ENCODE results near the gene IFNL3.
"Not testable (repeated sequence)": the region's sequence is repeated elsewhere in the genome, so short reads cannot be mapped to it uniquely, and the experiment has no call there.

IFNL3 gene

DNA sequence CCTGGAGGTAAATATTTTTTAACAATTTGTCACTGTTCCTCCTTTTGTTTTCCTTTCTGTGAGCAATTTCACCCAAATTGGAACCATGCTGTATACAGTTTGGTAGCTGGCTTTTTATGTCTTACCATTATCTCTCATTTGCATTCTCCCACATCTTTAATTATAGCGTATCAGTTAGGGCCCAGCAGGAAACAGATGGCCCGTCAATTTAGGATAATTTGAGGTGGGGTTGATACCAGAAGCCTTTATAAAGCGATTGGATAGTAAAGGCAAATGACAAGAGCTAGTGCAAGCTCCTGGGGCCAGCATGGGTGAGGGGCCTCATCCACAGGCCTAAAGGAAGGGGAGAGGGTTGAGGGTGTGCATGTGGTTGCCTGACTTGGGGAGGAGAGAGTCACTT, 7.7 kb upstream of the IFNL3 start:
- DNase-seq: no peak

DNA sequence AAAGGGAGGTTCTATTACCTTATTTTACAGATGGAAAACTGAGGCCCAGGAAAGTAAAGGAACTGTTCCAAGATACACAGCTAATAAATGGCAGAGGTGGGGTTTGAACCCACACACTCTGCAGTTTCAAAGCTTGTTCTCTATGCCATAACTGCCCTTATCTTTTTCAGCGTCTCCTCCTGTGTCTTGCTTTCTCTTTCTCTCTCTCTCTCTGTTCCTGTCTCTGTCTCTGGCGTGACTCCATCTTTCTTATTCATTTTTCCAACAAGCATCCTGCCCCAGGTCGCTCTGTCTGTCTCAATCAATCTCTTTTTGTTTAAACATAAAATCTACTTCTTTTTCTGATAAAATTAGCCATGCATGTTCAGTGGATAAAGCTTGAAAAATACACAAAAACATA, 7.0 kb upstream of the IFNL3 start:
- DNase-seq: no peak

DNA sequence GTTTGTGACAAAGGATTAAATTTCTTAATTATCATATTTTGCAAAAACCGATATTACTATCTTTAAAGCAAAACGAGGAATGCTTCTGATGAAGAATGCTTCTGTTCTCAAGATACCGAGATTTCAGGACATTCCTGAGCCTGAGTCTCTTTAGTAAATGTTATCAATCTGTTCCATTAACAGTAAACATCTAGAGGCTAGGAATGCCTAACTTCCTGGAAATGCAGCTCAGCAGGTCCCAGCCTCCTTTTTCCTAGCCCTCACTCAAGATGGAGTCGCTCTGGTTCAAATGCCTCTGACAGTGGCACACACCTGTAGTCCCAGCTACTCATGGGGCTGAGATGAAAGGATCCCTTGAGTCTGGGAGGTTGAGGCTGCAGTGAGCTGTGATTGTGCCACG, 6.3 kb upstream of the IFNL3 start:
- no peak for DNase-seq

DNA sequence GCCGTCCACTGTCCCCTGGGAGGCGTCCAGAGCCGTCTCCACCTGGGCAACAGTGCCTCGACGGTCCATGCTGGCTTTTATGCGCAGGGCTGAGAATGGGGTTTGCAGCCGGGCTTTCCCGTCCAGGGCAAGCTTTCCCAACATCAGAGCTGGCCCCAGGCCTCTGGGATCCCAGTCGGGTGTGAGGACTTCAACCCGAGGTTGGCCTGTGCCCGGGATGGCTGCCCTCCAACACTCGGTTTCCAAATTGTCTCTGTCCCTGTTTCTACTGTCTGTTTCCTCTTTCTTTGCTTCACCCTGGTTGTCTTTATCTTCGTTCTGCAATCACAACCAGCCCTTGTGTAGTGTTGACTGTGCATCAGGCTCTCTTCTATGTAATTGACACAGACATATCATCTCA, 4.0 kb upstream of the IFNL3 start, which contains the start of gene IFNL4:
IFNL4 (minus strand) TSS at position 51 of the 400 bp plus-strand sequence.
- DNase-seq: no peak

DNA sequence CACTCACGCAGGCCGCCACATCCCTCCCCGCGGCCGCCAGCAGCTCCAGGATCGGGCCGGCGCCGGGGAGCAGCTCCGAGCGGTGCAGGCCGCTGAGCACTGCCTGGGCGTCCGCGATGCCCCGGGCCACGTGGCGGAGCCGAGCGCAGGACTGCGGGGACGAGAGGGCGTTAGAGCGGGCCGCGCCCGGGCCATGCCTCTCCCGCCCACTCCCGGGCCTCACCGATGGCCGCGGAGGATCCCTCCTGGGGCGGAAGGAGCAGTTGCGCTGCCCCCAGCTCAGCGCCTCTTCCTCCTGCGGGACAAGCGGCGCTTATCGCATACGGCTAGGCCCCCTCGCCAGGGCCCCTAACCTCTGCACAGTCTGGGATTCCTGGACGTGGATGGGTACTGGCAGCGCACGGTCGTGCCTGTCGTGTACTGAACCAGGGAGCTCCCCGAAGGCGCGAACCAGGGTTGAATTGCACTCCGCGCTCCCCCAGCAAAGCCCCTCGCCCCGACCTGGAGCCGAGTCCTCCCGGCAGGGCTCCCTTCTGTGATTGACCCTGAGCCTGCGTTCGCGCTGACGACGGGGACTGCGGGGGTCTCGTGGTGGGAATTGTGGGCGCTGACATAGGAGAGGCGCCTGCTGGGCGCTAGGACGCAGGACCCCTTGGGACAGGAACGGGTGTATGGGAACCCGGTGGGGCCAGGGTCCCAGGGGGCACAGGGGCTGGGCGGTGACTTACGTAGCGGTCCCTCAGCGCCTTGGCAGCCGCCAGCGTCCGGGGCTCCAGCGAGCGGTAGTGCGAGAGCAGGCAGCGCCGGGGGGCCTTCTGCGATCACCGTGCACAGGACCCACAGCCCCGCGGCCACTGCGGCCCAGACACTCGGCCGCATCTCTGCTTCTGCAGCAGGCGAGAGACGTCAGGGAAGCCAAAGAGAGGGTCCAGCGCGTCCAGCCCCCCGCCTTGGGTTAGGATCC, 3.2 kb upstream of the IFNL3 start:
- DNase-seq: no peak

DNA sequence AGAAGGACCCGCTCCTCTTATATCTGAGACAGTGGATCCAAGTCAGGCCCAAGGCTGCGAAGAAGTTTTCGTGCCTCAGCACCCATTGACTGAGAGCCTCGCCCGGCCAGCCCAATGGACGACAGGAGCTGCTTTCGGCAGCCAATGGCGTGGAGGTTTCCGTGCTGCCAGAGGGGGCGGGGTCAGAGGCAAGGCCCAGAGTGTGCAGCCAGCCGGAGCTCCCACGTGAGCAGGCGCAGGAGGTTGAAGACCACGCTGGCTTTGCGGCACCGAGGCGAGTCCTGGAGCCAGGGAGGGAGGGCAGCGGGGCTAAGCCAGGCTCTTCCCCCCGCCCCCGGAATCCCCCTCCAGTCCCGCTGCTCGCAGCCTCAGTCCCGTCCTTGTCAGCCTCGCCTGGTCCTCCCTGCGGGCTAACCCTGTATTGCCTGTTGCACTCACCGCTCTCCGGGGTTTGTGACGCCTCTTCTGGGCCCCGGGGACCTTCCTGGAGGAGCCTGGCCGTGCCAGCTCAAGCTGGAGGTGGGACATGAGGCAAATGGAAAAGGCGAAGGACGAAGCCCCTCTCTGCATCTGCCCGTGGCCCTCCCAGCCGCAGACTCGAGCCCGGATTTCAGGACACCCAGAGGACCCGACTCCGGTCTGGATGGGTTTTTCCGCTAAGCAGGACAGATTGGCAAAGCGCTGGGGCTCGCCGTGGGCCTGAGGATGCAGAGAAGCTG, 2.3 kb upstream of the IFNL3 start:
- DNase-seq: no peak

DNA sequence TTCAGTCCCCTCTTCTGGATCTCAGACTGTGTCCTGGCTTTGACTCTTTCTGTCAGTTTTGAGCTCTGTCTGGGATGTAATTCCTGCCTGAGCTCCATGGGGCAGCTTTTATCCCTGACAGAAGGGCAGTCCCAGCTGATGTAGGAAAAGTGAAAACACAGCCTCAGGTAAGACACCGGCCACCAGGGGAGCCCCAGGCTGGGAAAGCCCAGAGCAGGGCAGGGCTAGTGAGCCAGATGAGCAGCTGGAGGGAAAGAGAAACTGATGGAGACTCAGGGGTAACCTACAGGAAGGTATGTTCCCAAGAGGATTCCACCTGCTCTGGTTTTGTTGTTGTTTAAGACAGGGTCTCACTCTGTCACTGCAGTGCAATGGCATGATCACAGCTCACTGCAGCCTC, 360 bp upstream of the IFNL3 start:
- not testable (repeated sequence) for DNase-seq

DNA sequence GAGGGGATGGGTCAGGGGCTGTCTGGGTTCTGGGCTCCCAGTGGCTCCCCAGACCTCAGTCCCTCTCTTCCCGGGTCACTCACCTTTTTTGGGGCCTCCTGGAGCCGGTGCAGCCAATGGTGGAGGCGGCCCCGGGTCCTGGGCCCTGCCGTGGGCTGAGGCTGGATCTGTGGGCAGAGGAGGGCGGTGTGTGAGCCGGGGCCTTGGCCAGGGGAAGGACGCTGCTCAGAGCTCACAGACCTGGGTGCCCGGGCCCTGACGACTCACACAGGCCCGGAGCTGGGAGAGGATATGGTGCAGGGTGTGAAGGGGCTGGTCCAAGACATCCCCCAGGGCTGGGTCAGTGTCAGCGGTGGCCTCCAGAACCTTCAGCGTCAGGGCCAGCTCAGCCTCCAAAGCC, 1.1 kb downstream of the IFNL3 start:
- DNase-seq: not testable (repeated sequence)

DNA sequence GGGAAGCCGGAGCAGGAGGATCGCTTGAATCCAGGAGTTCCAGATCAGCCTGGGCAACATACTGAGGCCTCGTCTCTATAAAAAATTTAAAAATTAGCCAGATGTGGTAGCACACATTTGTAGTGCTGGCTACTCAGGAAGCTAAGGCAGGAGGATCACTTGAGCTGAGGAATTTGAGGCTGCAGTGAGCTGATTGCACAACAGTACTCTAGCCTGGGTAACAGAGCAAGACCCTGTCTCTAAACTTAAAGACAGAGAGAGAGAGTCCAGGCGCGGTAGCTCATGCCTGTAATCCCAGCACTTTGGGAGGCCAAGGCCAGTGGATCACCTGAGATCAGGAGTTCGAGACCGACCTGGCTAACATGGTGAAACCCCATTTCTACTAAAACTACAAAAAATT, 4.4 kb downstream of the IFNL3 start:
- DNase-seq: no peak

DNA sequence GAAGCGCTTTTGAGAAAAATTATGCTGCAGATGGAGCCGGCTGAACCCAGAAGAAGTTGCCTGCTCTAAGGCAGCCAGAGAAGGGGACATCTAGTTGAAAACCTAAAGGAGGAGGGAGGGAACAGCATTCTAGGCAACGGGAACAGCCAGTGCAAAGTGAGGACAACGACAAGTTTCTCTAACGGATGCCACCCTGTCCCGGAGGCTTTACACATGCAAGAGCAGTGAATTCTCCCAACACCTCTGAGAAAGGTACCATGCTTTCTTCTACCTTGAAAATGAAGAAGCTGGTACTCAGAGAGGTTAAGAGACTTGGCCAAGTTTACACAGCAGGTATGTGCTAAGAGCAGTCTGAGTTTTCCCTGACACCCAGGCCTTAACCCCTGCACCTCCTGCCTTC, 5.9 kb downstream of the IFNL3 start:
- no peak for DNase-seq

DNA sequence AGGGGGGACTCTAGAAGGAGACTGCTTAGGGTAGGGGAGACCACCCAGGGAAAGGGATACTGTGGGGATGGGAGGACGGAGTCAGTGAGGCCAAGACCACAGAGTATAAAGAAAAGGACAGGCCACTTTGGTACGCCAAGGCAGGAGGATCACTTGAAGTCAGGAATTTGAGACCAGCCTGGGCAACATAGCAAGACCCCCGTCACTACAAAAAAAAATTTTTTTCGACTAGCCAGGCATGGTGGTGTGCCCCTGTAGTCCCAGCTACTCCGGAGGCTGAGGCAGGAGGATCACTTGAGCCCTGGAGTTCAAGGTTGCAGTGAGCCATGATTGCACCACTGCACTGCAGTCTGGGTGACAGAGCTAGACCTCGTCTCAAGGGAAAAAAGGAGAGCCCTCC, 6.6 kb downstream of the IFNL3 start:
- DNase-seq: no peak

DNA sequence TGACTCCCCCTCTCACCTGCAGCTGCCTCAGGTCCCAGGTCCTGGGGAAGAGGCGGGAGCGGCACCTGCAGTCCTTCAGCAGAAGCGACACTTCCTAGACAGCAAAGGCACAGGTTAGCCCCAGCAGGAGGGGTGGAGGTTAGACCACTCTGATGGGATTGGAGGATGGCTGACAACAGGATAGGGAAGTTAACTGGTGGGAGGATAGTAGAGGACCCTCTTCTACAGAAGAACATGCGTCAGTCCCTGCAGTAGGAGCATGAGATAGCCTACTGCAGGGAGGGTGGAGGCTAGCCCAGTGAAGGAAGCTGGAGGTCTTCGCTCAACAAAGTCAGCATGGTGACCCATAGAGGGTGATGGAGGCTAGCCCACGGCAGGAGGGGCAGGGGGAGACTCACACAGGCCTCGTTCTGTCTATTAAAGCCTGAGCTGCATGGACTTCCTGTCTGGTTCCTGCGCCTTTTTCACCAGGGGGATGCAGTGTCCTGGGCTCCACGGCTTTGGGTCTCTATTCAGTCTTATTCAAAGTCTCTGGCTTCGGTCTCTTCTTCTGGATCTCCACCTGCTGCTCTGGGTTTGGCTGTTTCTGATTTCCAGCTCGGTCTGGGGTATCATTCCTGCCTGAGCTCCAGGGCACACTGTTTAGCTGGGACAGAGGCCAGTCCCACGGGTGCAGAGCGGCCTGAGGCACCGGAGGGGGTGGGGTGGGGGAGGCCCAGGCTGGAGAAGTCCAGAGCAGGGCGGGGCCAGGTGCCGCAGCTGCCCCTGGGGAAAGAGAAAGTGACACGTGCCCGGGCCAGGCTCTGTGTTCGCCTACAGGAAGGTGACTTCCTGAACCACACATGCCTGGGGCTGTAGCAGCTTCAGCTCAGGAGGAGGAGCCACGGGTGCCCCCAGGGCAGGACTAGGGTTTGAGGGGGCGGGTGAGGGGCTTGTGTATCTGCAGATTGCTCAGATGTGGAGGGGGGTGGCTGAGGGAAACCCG, 7.3 kb downstream of the IFNL3 start:
- no peak for DNase-seq

DNA sequence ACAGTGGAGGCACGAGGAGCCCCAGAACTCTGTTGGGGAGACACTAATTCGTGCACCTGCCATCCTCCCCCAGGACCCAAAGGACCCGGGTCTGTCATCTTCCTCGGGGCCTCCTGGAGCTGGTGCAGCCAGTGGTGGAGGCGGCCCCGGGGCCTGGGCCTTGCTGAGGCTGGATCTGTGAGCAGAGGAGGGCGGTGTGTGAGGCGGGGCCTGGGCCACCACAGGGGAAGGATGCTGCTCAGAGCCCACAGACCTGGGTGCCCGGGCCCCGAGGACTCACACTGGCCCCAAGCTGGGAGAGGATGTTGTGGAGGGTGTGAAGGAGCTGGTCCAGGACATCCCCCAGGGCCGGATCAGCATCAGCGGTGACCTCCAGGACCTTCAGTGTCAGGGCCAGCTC, 8.3 kb downstream of the IFNL3 start:
- no peak for DNase-seq

DNA sequence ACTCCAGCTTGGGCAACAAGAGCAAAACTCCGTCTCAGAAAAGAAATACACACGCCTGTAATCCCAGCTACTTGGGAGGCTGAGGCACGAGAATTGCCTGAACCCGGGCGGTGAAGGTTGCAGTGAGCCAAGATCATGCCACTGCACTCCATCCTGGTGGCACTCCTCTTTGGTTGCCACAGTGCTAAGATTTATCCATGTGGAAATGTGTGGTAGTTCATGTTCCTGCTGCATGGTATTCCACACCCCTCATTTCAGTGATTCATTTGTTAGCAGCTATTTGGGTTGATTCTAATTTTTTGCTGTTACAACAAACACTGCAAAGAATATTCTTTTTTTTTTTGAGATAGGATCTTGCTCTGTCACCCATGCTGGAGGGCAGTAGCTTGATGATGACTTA, 12.1 kb downstream of the IFNL3 start:
- DNase-seq: no peak

DNA sequence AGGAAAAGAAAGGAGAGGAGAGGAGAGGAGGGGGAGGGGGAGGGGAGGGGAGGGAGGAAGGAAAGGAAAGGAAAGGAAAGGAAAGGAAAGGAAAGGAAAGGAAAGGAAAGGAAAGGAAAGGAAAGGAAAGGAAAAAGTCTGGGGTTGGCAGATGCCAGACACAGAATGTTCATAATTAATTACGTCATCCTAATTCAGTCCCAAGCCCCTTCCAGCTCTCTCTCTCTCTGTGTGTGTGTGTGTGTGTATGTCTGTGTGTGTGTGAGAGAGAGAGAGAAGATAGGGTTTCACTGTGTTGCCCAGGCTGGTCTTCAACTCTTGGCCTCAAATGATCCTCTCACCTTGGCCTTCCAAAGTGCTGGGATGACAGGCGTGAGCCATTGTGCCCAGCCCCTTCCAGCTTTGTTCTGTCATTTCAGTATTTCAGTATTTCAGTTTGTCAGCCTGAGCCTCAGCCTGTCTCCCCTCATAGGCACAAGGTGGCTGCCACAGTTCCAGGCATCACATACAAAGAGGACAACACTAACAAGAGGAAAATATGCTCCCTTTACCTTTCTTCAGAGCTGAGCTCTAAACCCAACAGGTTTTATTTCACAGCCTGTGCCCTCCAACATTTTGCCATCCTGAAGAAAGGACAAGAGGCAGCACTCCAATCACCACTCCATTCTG, 14.6 kb downstream of the IFNL3 start:
- no peak for DNase-seq

DNA sequence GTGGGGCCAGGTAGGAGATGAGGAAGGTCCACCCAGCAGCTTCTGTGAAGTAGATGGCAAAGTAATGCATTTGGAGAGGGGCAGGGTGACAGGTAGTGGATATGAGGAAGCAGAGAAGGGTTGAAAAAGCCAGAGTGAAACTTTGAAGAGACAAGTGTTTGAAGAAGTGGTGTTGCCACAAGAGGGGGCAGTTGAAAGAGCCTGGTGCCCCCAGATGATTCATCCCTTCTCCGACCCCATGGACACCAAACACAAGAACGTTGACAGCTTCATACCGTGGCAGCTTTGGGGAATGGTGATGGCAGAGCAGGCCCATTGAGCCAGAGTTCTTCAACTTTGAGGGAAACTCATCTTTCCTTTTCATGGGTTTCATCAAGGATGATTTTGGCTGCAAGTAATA, 19.9 kb downstream of the IFNL3 start:
- no peak for DNase-seq

DNA sequence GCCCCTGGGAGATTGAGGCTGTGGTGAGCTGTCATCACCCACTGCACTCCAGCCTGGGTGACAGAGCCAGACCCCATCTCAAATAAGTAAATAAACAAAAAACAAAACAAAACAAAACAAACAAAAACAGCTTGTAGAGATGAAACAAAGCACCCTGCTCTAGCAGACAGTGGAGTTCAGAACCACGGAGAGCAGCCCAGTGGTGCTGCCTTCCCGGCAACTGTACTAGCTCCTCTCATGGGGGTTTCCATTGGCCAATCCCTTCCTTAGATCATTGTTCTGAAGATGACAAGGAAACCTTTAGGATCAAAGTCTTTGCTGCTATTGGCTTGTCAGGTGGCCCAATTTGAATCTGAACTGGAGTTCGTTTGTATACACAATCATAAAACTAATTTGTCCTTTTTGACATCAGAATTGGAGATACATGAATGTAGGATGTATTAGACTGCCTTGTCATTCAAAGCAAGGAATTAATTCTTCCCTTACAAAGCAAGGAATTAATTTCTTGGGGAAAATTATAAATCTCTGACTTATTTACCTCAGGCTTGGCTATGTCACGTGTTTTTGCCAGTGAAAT, 21.0 kb downstream of the IFNL3 start:
- DNase-seq: no peak

DNA sequence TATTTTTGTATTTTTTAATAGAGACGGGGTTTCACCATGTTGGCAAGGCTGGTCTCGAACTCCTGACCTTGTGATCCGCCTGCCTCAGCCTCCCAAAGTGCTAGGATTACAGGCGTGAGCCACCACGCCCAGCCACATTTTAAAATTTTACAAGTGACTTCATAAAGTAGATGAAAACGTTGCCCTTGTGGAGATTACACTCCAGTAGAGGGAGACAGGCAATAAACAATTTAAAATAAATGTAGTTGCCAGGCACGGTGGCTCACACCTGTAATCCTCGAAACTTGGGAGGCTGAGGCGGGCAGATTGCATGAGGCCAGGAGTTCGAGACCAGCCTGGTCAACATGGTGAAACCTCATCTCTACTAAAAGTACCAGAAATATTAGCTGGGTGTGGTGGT, 25.7 kb downstream of the IFNL3 start:
- DNase-seq: not testable (repeated sequence)

DNA sequence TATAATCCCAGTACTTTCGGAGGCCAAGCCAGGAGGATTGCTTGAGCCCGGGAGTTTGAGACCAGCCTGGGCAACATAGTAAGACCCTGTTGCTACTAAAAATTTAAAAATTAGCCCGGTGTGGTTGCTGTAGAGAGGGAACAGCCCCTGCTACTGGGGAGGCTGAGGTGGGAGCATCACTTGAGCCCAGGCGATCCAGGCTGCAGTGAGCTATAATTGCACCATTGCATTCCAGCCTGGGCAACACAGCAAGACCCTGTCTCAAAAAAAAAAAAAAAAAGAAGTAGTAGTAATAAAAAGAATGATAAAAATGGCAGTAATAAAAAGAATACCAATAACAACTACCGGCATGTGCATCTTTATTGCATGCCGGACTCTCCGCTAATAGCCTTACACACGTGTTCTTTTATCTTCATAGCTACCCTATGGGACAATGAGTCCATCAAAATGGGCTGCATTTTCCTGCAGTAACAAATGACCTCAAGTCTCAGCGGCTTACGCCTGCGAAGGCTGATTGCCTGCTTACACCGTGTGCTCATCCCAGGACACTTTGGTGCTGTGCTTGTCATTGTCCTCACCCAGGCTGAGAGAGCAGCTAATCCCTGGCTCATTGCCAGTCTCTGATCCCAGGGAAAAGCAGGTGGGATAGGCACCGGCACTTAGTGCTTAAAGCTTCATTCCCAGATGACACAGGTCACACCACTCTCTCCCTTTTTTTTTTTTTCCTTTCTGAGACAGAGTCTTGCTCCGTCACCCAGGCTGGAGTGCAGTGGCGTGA, 26.4 kb downstream of the IFNL3 start:
- no peak for DNase-seq

DNA sequence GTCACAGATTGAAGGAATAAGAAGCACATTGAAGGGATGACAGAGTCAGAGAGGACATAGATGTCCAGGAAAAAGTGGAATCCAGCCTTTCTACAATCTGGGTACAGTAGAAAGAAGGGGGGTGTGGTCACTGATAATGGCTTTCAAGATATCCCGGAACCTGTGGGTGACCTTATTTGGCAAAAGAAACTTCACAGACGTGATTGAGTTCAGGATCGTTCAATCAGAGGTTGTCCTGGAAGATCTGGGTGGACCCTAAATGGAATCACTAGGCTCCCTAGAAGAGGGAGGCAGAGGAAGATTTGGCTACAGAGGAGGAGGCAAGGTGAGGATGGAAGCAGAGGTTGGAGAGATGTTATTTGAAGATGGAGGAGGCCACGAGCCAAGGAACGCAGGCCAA, 27.7 kb downstream of the IFNL3 start:
- DNase-seq: no peak

DNA sequence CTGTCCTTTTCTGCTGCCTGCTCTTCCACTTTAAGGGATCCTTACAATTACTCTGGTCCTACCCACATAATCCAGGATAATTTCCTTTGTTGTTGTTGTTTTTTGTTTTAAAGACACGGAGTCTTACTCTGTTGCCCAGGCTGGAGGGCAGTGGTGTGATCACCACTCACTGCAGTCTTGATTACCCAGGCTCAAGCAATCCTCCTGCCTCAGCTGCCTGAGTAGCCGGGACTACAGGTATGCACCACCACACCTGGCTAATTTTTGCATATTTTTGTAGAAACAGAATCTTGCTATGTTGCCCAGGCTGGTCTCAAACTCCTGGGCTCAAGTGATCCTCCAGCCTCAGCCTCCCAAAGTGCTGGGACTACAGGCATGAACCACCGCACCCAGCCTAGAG, 29.5 kb downstream of the IFNL3 start:
- not testable (repeated sequence) for DNase-seq
